HEK293T (cell line): ENCODE data around the gene PARD6B.

Experiments used
- BHLHE40 ChIP-seq: fragments of 450-650 bp; IDR thresholded peaks from 2 replicates; pipeline ENCODE4 v1.6.1; 2016; ENCODE audit warnings: mild to moderate bottlenecking, moderate library complexity, borderline replicate concordance
- FOXA1 ChIP-seq: fragments of 450-650 bp; IDR thresholded peaks from 2 replicates; pipeline ENCODE4 v1.6.1; 2016; ENCODE audit warnings: mild to moderate bottlenecking
- FOXK2 ChIP-seq: fragments of 450-650 bp; IDR thresholded peaks from 2 replicates; pipeline ENCODE4 v1.6.1; 2016; ENCODE audit warnings: mild to moderate bottlenecking
- FOXM1 ChIP-seq: fragments of 450-650 bp; IDR thresholded peaks from 2 replicates; pipeline ENCODE4 v1.6.1; 2017; ENCODE audit warnings: mild to moderate bottlenecking, borderline replicate concordance
- L3MBTL2 ChIP-seq: fragments of 450-650 bp; conservative IDR thresholded peaks from 2 replicates; pipeline ENCODE4 v1.6.1; 2016; ENCODE audit warnings: mild to moderate bottlenecking
- LEF1 ChIP-seq: fragments of 450-650 bp; IDR thresholded peaks from 2 replicates; pipeline ENCODE4 v1.6.1; 2017; ENCODE audit warnings: mild to moderate bottlenecking, borderline replicate concordance
- NFRKB ChIP-seq: fragments of 450-650 bp; IDR thresholded peaks from 2 replicates; pipeline ENCODE4 v1.6.1; 2016; ENCODE audit warnings: mild to moderate bottlenecking, moderate library complexity
- SP1 ChIP-seq: fragments of 450-650 bp; IDR thresholded peaks from 2 replicates; pipeline ENCODE4 v1.6.1; 2017
- SUZ12 ChIP-seq: fragments of 450-650 bp; IDR thresholded peaks from 2 replicates; pipeline ENCODE4 v1.6.1; 2016; ENCODE audit warnings: mild to moderate bottlenecking
- TARDBP ChIP-seq: fragments of 450-650 bp; IDR thresholded peaks from 2 replicates; pipeline ENCODE4 v1.6.1; 2016
- ZNF384 ChIP-seq: fragments of 450-650 bp; IDR thresholded peaks from 2 replicates; pipeline ENCODE4 v1.6.1; 2016

DNA sequence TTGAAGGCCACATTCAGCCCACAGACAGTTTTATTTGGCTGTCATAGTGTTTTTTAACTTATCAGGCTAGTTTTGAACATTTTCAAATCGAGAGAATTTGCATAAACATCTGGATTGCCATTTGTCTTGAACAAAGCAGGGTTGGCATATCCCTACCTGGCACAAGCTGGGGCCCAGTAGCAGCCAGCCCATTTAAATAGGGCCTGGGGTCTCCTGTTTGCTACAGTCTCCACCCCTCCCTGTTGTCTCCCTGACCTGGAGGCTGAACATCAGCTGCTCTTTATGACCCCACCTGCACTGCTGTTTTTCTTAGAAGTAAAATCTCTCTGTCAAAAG, 73.9 kb downstream of the PARD6B start:
- no peak for TF ChIP-seq NFRKB
- TF ChIP-seq ZNF384 = no peak
- no peak for TF ChIP-seq BHLHE40
- TF ChIP-seq SUZ12 = no peak
- TF ChIP-seq SP1 = no peak
- no peak for TF ChIP-seq FOXM1
- no peak for TF ChIP-seq TARDBP
- TF ChIP-seq FOXA1 = no peak
- TF ChIP-seq FOXK2 = no peak
- TF ChIP-seq L3MBTL2 = no peak
- TF ChIP-seq LEF1 = no peak
